Measurements from ENCODE around the gene HSD3B7. TPM values are rescaled to one million over a fixed set of nuclear protein-coding genes. Genes with fewer than 3 reads are reported as not detected.

Gene HSD3B7
- total RNA-seq, 6 donors from 2014 or later = 10.5 to 38.8 (median 21.3) TPM

DNA sequence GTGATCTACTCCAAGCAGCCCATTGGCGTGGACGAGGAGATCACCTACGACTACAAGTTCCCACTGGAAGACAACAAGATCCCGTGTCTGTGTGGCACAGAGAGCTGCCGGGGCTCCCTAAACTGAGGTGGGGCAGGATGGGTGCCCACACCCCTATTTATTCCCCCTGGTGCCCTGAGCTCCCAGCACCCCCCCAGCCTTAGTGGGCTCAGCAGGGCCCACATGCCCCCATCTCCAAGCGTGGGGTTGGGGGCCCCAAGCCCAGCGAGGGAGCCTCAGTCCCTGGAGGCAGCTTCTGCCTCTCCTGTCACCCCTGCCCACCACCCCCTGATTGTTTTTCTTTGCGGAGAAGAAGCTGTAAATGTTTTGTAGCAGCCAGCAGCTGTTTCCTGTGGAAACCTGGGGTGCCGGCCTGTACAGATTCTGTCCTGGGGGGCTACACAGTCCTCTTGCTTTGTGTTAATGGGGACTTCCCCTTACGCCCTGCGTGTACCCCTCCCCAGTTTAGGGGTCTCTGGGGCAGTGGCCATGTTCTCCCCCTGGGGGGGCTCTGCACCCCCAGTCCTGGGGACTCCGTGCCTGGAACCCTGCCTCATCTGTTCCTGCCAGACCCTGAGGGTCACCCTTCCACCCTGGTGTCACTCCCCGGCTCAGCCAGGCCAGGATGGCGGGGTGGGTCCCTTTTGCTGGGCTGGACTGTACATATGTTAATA lies 953 bp upstream of the HSD3B7 start:
- Histone ChIP-seq H3K4me3 (no peak overlapping the region), H3K27ac (no peak overlapping the region), H3K36me3 (peaks cover 12 to 60% (median 50%) of the 10 kb centered on the region in 4 donors), H3K9me3 (no peaks in the 10 kb centered on the region), H3K4me1 (peaks cover 8 to 11% (median 9%) of the 10 kb centered on the region in 4 donors), H3K27me3 (no peaks in the 10 kb centered on the region)
- TF ChIP-seq POLR2AphosphoS5 (IDR thresholded peaks at IDR 0.05) = no peak
- no peak for TF ChIP-seq POLR2A (IDR thresholded peaks at IDR 0.05)
- no peak for TF ChIP-seq EP300 (IDR thresholded peaks at IDR 0.05)
- TF ChIP-seq CTCF (IDR thresholded peaks at IDR 0.05) = no peak
- 79 to 81% methylated on average over 6 to 13 of the region's 14 CpGs for WGBS, 2 donors
- ATAC-seq (ENCODE audit: low FRiP score in 2 of 2) = no peak
- DNase-seq = no peak

DNA sequence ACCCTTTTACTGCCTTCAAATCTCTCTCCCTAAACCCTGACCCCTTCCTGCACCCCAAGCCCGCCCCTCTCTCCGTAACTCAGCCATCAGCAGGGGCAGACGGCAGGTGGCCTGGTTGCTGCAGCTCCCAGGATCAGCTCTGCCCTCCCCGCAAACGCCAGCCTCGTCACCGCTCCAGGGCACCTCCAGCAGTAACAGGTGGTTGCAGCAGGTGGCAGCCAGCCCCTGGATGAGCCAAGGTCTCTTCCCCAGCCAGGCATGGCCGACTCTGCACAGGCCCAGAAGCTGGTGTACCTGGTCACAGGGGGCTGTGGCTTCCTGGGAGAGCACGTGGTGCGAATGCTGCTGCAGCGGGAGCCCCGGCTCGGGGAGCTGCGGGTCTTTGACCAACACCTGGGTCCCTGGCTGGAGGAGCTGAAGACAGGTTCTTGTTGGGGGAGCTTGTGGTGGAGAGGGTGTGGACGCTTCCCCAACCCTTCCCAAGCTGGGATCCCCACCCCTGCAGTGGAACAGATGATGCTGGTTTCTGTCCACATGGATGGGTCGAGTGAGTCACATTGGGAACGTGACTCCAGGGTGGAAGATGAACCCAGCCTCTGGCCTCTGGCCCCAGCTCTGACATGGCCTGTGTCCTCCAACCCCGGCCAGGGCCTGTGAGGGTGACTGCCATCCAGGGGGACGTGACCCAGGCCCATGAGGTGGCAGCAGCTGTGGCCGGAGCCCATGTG lies 558 bp downstream of the HSD3B7 start:
- 59 to 70% methylated on average over 6 to 11 of the region's 20 CpGs for WGBS, 2 donors
- DNase-seq (peak; percentile 76 to 81), ATAC-seq (ENCODE audit: low FRiP score in 2 of 2) (peak; percentile 72 to 75)
- no peaks in the 10 kb centered on the region for H3K9me3 ChIP-seq
- peaks cover 8 to 11% (median 9%) of the 10 kb centered on the region in 4 donors for H3K4me1 ChIP-seq
- H3K27ac ChIP-seq = peak overlapping the region in 3 of 4 donors; percentile 20 to 74 (median 49)
- no peak for TF ChIP-seq EP300 (IDR thresholded peaks at IDR 0.05)
- TF ChIP-seq POLR2A (IDR thresholded peaks at IDR 0.05) = no peak
- no peak for TF ChIP-seq CTCF (IDR thresholded peaks at IDR 0.05)
- TF ChIP-seq POLR2AphosphoS5 (IDR thresholded peaks at IDR 0.05) = no peak
- peaks cover 6 to 45% (median 35%) of the 10 kb centered on the region in 4 donors for H3K36me3 ChIP-seq
- no peaks in the 10 kb centered on the region for H3K27me3 ChIP-seq
- peak overlapping the region; percentile 5 to 51 (median 40) for H3K4me3 ChIP-seq

DNA sequence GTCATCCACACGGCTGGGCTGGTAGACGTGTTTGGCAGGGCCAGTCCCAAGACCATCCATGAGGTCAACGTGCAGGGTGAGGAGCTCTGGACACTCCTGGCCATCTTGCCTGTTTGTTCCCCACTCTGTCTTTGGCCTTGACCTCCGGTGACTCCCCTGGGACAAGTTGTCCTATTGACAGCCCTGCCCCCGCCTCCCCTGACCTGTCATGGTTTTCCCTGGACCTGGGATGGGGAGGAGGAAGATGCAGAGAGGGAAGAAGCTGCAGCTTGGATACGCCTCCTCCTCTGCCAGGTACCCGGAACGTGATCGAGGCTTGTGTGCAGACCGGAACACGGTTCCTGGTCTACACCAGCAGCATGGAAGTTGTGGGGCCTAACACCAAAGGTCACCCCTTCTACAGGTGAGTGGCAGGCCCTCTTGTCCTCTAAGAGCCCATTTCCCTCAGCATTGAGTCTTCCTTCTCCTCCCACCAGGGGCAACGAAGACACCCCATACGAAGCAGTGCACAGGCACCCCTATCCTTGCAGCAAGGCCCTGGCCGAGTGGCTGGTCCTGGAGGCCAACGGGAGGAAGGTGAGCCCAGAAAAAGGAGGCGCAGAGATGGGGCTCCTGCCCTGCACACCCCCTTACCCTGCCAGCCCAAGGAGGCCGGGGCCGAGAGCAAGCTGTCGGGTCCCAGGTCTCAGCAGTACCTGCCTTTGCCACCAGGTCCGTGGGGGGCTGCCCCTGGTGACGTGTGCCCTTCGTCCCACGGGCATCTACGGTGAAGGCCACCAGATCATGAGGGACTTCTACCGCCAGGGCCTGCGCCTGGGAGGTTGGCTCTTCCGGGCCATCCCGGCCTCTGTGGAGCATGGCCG lies 1.4 kb downstream of the HSD3B7 start:
- WGBS, 2 donors = 92 to 95% methylated on average over 15 to 29 of the region's 29 CpGs

More for the DNA sequence above, 1.4 kb downstream of the HSD3B7 start:
- ATAC-seq (ENCODE audit: low FRiP score in 2 of 2) (no peak), DNase-seq (peak in 1 of 2 donors; percentile 80)
- Histone ChIP-seq H3K9me3 (no peaks in the 10 kb centered on the region), H3K36me3 (peaks cover under 1 to 37% (median 27%) of the 10 kb centered on the region in 4 donors), H3K4me3 (no peak overlapping the region), H3K27ac (peak overlapping the region in 1 of 4 donors; percentile 0), H3K4me1 (peaks cover 8 to 11% (median 9%) of the 10 kb centered on the region in 4 donors), H3K27me3 (no peaks in the 10 kb centered on the region)
- no peak for TF ChIP-seq EP300 (IDR thresholded peaks at IDR 0.05)
- TF ChIP-seq CTCF (IDR thresholded peaks at IDR 0.05) = no peak
- TF ChIP-seq POLR2A (IDR thresholded peaks at IDR 0.05) = no peak
- no peak for TF ChIP-seq POLR2AphosphoS5 (IDR thresholded peaks at IDR 0.05)
